Suprapubic skin (tissue), 3 donors: ENCODE measurements around the gene P2RY8.
"Not testable (repeated sequence)": the region's sequence is repeated elsewhere in the genome, so short reads cannot be mapped to it uniquely, and the experiment has no call there.

Experiments
- CTCF ChIP-seq, 2 donors: fragments of 200-600 bp in 1 of 2; fragments of 450-650 bp in 1 of 2; sonication (generic) in 1 of 2; IDR thresholded peaks; one replicate each; pipeline ENCODE4 v1.5.1; 2016 to 2019; ENCODE audit warnings: antibody characterized with exemption in 2 of 2, mild to moderate bottlenecking in 1 of 2, moderate library complexity in 1 of 2
- EP300 ChIP-seq: sonication (generic); formaldehyde crosslinking; IDR thresholded peaks from one replicate; pipeline ENCODE4 v1.6.1; 2017; ENCODE audit warnings: antibody characterized with exemption
- POLR2A ChIP-seq, 2 donors: fragments of 450-650 bp; IDR thresholded peaks; one replicate each; pipeline ENCODE4 v1.6.1; 2017; ENCODE audit warnings: antibody characterized with exemption in 2 of 2, mild to moderate bottlenecking in 2 of 2, moderate library complexity in 2 of 2

DNA sequence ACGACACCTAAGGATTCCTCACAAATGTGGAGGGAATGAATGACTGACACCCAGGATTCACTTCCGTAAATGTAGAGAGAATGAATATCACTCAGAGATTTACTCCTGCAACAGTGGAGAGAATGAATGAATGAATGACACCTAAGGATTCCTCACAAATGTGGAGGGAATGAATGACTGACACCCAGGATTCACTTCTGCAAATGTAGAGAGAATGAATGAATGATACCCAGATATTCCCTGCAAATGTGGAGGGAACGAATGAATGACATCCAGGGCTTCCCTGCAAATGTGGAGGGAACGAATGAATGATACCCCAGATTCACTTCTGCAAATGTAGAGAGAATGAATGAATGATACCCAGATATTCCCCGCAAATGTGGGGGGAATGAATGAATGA lies 47.6 kb downstream of the P2RY8 start:
- TF ChIP-seq CTCF (IDR thresholded peaks at IDR 0.05); POLR2A (IDR thresholded peaks at IDR 0.05); EP300: not testable (repeated sequence)
